Cerebellar cortex (tissue), 1 donor: ENCODE results near the gene ANAPC16.
"Not testable (repeated sequence)": the region's sequence is repeated elsewhere in the genome, so short reads cannot be mapped to it uniquely, and the experiment has no call there.

ENCODE experiments used
- DNase-seq: peaks from one replicate; pipeline ENCODE4 v3.0.0-alpha.2; 2015; ENCODE audit warnings: low spot score

ANAPC16 gene

DNA sequence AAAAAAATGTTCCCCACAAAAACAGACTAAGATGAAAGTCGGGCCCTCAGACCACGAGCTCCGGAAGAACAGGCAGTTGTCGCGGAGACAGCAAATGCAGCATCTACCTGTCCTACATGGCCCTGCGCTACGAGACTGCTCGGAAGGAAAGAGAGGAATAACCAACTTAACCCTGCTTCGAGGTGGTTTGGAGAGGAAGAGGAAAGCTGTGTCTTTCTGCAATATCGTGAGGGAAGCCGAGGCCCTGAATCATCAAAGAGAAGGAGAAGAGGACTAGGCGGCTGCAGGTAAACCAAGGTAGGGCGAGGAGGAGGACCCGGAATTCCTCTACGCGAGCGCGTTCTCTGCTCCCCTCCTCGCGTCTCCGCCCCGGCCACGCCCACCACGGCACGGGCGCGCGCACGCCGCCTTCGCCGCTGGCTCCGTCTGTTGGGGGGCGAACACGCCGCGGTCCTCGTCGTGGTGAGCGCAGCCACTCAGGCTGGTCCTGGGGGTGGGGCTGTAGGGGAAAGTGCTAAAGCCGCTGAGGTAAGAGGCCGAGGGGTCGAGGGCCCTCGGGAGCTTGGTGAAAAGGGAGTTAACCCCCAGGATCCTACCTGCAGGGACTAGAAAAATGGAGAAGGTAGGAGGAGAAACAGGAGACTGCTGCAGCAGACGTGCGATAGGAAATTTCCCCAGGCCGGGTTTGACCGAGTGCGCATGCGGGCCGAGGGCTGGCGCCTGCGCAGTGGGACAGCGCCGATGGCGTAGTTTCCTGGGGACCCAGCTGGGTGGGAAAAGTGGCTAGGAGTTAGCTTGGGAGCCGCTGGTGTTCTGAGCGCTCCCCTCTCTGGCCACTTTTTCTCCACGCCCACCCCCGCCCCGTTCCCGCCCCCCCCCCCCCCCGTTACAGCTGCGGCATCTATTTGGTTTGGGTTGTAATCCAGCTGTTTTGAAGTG is at the start of gene ANAPC16, which contains the start of gene ASCC1:
TSS of gene ANAPC16 (plus strand) at position 402 of the 939 bp plus-strand sequence. CDS start 7,903 bp downstream, outside the sequence.
TSS of gene ASCC1 (minus strand) at position 666 of the 939 bp plus-strand sequence. CDS start 2,978 bp downstream, outside the sequence.
- DNase-seq: peak; percentile 91

DNA sequence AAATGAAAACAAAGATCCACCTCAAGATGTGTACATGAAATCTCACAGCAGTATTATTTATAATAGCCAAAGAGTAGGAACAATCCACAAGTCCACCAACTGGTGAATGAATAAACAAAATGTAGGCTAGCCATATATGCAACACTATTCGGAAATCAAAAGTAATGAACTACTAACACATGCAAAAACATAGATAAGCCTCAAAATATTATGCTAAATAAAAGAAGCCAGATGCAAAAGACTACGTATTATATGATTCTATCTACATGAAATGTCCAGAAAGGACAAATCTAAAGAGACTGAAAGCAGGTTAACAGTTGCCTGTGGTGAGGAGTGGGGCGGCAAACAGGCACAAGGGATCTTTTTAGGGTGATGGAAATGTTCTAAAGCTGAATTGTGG is 48.7 kb upstream of the ANAPC16 start:
- no peak for DNase-seq

GRCh38 chr10:72170263-72170662 is 45.5 kb upstream of the ANAPC16 start:
- DNase-seq: no peak

DNA sequence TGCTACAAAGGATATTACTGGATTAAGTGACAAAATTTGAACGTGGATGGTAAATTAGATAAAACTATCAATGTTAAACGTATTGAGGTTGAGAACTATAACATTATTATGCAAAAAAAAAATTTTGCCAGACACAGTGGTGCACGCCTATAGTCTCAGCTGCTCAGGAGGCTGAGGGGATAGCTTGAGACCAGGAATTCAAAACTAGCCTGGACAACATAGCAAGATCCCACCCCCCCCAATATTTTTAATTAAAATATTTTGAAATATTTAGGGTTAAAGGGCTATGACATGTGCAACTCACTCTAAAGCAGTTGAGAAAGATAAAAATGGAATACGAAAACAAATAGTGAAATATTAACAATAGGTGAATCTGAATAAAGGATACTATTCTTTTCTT is 45.1 kb upstream of the ANAPC16 start:
- no peak for DNase-seq

- DNase-seq: no peak
Measured at GRCh38 chr10:72171175-72171630, 44.6 kb upstream of the ANAPC16 start.

DNA sequence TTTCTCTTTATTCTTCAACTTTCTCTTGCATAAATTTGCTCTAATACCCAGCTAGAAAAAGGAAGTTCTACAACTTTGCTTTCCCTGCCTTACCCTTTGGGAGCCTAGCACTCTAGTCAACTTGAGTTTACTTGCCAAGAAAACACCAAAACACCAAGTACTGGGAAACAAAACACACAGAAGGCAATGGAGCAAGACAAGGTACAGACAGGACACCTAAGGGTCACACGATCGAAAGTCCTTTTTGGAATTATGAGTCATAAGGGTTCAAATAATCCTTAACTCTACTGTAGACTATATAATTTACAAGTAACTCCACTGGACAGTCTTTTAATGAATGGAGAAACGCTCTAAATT is 42.6 kb upstream of the ANAPC16 start:
- no peak for DNase-seq

- DNase-seq: no peak
Measured at GRCh38 chr10:72173619-72174296, 42.1 kb upstream of the ANAPC16 start.

GRCh38 chr10:72174297-72174662 is 41.5 kb upstream of the ANAPC16 start:
- no peak for DNase-seq

GRCh38 chr10:72175149-72175548 is 40.7 kb upstream of the ANAPC16 start:
- no peak for DNase-seq

- DNase-seq: no peak
Measured at GRCh38 chr10:72176701-72177100, 39.1 kb upstream of the ANAPC16 start.

DNA sequence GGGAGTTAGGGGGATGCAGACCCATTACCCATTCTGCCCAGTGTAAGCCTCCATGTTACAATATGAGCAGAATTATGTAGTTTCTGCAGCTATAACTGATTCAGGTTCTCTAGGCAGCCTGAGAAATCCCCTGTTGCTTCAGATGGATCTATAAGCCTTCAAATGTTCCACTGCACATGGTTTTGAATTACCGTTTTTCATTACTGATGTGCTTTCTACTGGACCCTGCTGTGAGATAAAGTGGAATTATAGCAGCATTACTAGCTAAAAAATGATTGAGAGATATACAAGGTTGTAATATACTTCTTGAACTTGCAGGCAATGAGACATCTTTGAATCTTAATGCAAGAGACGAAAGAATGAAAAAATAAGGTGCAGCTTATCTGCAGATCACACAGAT is 38.4 kb upstream of the ANAPC16 start:
- no peak for DNase-seq

- no peak for DNase-seq
Measured at GRCh38 chr10:72184156-72184555, 31.7 kb upstream of the ANAPC16 start.

DNA sequence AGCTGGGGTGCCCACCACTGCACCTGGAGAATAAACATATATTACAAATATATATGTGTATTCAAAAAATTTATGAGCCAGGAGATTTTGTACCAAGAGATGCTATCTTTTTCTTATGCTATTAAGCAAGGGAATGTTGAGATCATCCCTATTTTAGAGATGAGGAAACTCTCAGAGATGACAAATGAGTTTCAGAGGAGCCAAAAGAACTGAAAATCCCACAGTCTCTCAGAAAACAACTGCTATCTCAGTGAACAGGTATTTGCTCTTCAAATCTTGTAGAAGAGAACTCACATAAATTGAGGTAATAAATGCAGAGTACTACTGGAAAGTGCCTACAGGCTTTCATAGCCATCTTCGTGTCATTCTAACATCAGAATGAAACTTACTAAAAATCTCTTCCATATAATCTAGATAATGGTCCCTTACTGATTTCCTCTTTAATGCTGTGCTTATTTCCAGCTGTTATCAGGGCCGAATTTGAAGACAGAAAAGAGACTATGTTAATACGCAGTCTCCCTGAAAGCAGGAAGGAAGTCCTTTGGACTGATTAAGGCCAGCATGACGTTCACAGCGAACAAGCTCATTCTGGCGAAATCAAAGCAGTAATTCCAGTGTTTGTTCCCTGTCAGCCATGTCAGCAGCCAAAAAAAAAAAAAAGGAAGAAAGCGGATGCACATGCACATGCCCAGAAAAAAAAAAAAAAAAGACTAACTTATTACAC is 29.4 kb upstream of the ANAPC16 start:
- no peak for DNase-seq

GRCh38 chr10:72186982-72187330 is 28.9 kb upstream of the ANAPC16 start:
- DNase-seq: no peak

DNA sequence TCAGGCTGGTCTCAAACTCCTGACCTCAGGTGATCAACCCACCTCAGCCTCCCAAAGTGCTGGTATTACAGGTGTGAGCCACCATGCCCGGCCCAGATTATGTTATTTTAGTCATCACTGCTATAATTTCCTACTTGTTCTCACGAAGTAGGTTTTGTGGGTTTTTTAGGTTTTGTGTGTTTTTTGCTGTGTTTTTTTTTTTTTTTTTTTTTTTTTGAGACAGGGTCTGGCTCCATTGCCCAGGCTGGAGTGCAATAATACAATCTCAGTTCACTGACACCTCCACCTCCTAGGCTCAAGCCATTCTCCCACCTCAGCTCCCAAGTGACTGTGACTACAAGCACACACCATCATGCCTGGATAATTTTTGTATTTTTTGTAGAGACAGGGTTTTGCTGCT is 20.9 kb upstream of the ANAPC16 start:
- DNase-seq: no peak

DNA sequence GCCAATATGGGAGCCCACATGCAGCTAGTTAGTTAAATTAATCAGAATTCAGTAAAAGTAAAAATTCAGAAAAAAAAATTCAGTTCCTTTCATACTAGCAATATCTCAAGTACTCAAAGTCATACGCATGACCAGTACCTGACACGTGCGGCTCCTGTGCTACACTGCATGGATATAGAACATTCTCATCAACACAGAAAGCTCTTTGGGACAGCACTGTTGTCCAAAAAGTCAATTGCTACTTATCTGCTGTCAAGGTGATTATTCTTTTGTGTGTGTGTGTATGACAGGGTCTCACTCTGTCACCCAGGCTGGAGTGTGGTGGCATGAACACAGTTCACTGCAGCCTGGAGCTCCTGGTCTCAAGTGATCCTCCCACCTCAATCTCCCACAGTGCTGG is 14.9 kb upstream of the ANAPC16 start:
- DNase-seq: no peak

- no peak for DNase-seq
Measured at GRCh38 chr10:72201293-72201692, 14.5 kb upstream of the ANAPC16 start.

GRCh38 chr10:72204296-72204695 is 11.5 kb upstream of the ANAPC16 start:
- no peak for DNase-seq

DNA sequence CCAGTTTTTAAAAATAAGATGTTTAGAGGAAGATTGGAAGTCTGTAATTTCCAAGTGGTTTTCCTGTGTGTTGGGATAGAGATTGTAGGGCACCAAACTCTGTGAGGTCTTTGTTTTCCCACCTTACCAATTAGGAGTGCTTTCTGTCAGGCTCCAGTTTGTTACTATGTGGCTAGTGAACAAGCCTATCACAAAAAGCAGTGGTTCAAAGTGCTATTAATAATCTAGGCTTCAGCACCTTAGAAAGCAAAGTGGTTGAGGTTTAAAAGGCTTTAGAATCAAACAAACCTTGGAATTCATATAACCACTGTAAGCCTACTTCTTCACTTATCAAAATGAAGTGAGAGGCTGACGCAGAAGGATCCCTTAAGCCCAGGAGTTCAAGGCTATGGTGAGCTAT is 11.1 kb upstream of the ANAPC16 start:
- no peak for DNase-seq

GRCh38 chr10:72206511-72207229 is 9.1 kb upstream of the ANAPC16 start:
- DNase-seq: no peak

DNA sequence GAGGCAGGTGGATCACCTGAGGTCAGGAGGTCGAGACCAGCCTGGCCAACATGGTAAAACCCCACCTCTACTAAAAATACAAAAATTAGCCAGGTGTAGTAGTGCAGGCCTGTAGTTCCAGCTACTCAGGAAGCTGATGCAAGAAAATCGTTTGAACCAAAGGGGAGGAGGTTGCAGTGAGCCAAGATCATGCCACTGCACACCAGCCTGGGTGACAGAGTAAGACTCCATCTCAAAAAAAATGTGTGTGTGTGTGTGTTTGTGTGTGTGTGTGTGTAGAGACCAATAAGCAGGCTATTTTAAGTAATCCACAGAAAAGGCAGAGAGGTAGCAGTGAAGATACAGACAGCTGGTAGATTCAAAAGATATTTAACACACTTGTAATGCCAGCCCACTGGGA is 7.3 kb upstream of the ANAPC16 start:
- DNase-seq: not testable (repeated sequence)

- DNase-seq: not testable (repeated sequence)
Measured at GRCh38 chr10:72211381-72211780, 4.4 kb upstream of the ANAPC16 start.
